GM06990 (cell line): ENCODE measurements around the gene ARHGAP12.

Experiments
- DNase-seq: peaks from one replicate; pipeline ENCODE4 v3.0.0-alpha.2; 2011; ENCODE audit not compliant: insufficient read length; ENCODE audit errors: extremely low read depth
- H3K27me3 ChIP-seq: replicated peaks from 2 replicates; pipeline ENCODE4 v1.6.0; 2011; ENCODE audit warnings: low read length; ENCODE audit not compliant: control insufficient read depth, insufficient read depth
- H3K36me3 ChIP-seq: 2 replicates; pipeline ENCODE4 v1.5.1; 2011; ENCODE audit warnings: low read length; ENCODE audit not compliant: control insufficient read depth, insufficient read depth
- H3K4me3 ChIP-seq: replicated peaks from 2 replicates; pipeline ENCODE4 v1.5.1; 2011; ENCODE audit warnings: low read depth, mild to moderate bottlenecking, control low read depth, low read length
- CTCF ChIP-seq: IDR thresholded peaks from 2 replicates; pipeline ENCODE4 v1.5.1; 2011; ENCODE audit warnings: low read length, control low read depth, mild to moderate bottlenecking, inconsistent platforms; ENCODE audit not compliant: insufficient read depth, poor library complexity, severe bottlenecking

The ARHGAP12 gene

GRCh38 chr10:31799181-31799580, 129.4 kb downstream of the ARHGAP12 start:
- H3K4me3 ChIP-seq: no peak overlapping the region
- DNase-seq: no peak
- H3K36me3 ChIP-seq: no peaks in the 10 kb centered on the region
- no peaks in the 10 kb centered on the region for H3K27me3 ChIP-seq
- no peak for TF ChIP-seq CTCF

- Histone ChIP-seq H3K36me3 (no peaks in the 10 kb centered on the region), H3K4me3 (no peak overlapping the region), H3K27me3 (no peaks in the 10 kb centered on the region)
- DNase-seq: no peak
- TF ChIP-seq CTCF: no peak
These were observed 135.9 kb downstream of the ARHGAP12 start for GRCh38 chr10:31792745-31793144.

- Histone ChIP-seq H3K36me3 (no peaks in the 10 kb centered on the region), H3K27me3 (no peaks in the 10 kb centered on the region), H3K4me3 (no peak overlapping the region)
- DNase-seq: no peak
- no peak for TF ChIP-seq CTCF
These were observed 139.1 kb downstream of the ARHGAP12 start for GRCh38 chr10:31789555-31789954.

GRCh38 chr10:31782701-31783100, 145.9 kb downstream of the ARHGAP12 start:
- DNase-seq: no peak
- no peak for TF ChIP-seq CTCF
- Histone ChIP-seq H3K4me3 (no peak overlapping the region), H3K27me3 (no peaks in the 10 kb centered on the region), H3K36me3 (no peaks in the 10 kb centered on the region)

- no peaks in the 10 kb centered on the region; the same call in 1 of the 2 replicates for H3K36me3 ChIP-seq
- TF ChIP-seq CTCF: no peak
- H3K4me3 ChIP-seq: no peak overlapping the region
These were observed 147.9 kb downstream of the ARHGAP12 start for GRCh38 chr10:31780717-31781116.

GRCh38 chr10:31778627-31779026, 150.0 kb downstream of the ARHGAP12 start:
- Histone ChIP-seq H3K36me3 (no peaks in the 10 kb centered on the region; the same call in 1 of the 2 replicates), H3K4me3 (no peak overlapping the region), H3K27me3 (no peaks in the 10 kb centered on the region)
- no peak for TF ChIP-seq CTCF
- no peak for DNase-seq

More at GRCh38 chr10:31780717-31781116, 147.9 kb downstream of the ARHGAP12 start:
- no peak for DNase-seq
- H3K27me3 ChIP-seq: no peaks in the 10 kb centered on the region
